Endodermal cell (in vitro differentiated cells): ENCODE measurements around the gene MRPL32. TPM values are rescaled to one million over a fixed set of nuclear protein-coding genes. Genes with fewer than 3 reads are reported as not detected.

ENCODE experiments used
- DNase-seq: peaks from one replicate; pipeline ENCODE4 v3.0.0-alpha.2; 2017
- H3K27ac ChIP-seq: 2 replicates; pipeline ENCODE4 v1.5.1; 2013; ENCODE audit warnings: mild to moderate bottlenecking, low read depth, low read length, moderate library complexity
- H3K27me3 ChIP-seq: 2 replicates; pipeline ENCODE4 v1.6.1; 2013; ENCODE audit warnings: mild to moderate bottlenecking, low read length, moderate library complexity; ENCODE audit not compliant: insufficient read depth, control insufficient read depth, poor library complexity, severe bottlenecking
- H3K36me3 ChIP-seq: 2 replicates; pipeline ENCODE4 v1.7.0; 2013; ENCODE audit warnings: mild to moderate bottlenecking, low read length, moderate library complexity; ENCODE audit not compliant: control insufficient read depth, insufficient read depth
- H3K4me1 ChIP-seq: one replicate; pipeline ENCODE4 v1.7.0; 2013; ENCODE audit warnings: low read length; ENCODE audit not compliant: control insufficient read depth, insufficient read depth
- H3K4me3 ChIP-seq: 2 replicates; pipeline ENCODE4 v1.5.1; 2013; ENCODE audit warnings: mild to moderate bottlenecking, low read length, moderate library complexity
- H3K9ac ChIP-seq: 2 replicates; pipeline ENCODE4 v1.6.1; 2013; ENCODE audit warnings: mild to moderate bottlenecking, low read length, moderate library complexity; ENCODE audit not compliant: poor library complexity, severe bottlenecking; ENCODE audit errors: extremely low read depth
- H3K9me3 ChIP-seq: 2 replicates; pipeline ENCODE4 v1.6.1; 2013; ENCODE audit warnings: mild to moderate bottlenecking, low read length, moderate library complexity; ENCODE audit not compliant: control insufficient read depth
- H3K27ac Mint-ChIP-seq: 2 replicates; pipeline ENCODE4 v1.8.0; 2020; ENCODE audit warnings: mixed read lengths
- H3K27me3 Mint-ChIP-seq: 2 replicates; pipeline ENCODE4 v1.8.0; 2021; ENCODE audit warnings: mild to moderate bottlenecking, mixed read lengths; ENCODE audit not compliant: insufficient read depth
- H3K36me3 Mint-ChIP-seq: 2 replicates; pipeline ENCODE4 v1.8.0; 2020; ENCODE audit warnings: low read depth, mixed read lengths
- H3K4me1 Mint-ChIP-seq: 2 replicates; pipeline ENCODE4 v1.8.0; 2020; ENCODE audit warnings: mixed read lengths
- H3K4me3 Mint-ChIP-seq: 2 replicates; pipeline ENCODE4 v1.8.0; 2020; ENCODE audit warnings: mild to moderate bottlenecking, moderate library complexity, mixed read lengths
- H3K9me3 Mint-ChIP-seq: 2 replicates; pipeline ENCODE4 v1.8.0; 2020; ENCODE audit warnings: mild to moderate bottlenecking, mixed read lengths
- WGBS, 2 experiments: methylation state at CpG; one replicate each; pipeline versions ENCODE4 v1.1.5 to v1.1.7; 2013; ENCODE audit warnings: missing lambda C conversion rate in 2 of 2, mixed read lengths in 1 of 2; ENCODE audit not compliant: insufficient coverage in 1 of 2, insufficient read length in 1 of 2; 5-methylcytosine and 5-hydroxymethylcytosine counted together
- total RNA-seq, 2 donors: library from RNA; stranded (reverse); fragmentation: NEBNext Ultra II Directional in 1 of 2; extraction: Animal tissue kit (Norgen Biotek cat#: 25700) in 1 of 2; gene quantifications; 2 replicates in 1 of 2; 3 replicates in 1 of 2; pipeline ENCODE4 v1.2.1, GENCODE V29; 2021
- TF ChIP-seq, protein P1 (sequence below): fragments of 200-600 bp; sonication (generic); conservative IDR thresholded peaks from 2 replicates; pipeline ENCODE4 v1.5.0; 2021; ENCODE audit warnings: antibody characterized with exemption, mild to moderate bottlenecking

Gene MRPL32
- total RNA-seq, 2 donors from 2014 or later = 88.6 to 97.0 TPM

- no peaks in the 10 kb centered on the region for H3K27me3 ChIP-seq
- H3K4me3 Mint-ChIP-seq = no peak overlapping the region
- peaks cover 30% of the 10 kb centered on the region for H3K36me3 Mint-ChIP-seq
- peaks cover 73% of the 10 kb centered on the region for H3K9me3 Mint-ChIP-seq
- no peaks in the 10 kb centered on the region for H3K36me3 ChIP-seq
- no peak overlapping the region for H3K27ac Mint-ChIP-seq
- peaks cover 9% of the 10 kb centered on the region for H3K4me1 ChIP-seq
- TF ChIP-seq, protein P1, sequence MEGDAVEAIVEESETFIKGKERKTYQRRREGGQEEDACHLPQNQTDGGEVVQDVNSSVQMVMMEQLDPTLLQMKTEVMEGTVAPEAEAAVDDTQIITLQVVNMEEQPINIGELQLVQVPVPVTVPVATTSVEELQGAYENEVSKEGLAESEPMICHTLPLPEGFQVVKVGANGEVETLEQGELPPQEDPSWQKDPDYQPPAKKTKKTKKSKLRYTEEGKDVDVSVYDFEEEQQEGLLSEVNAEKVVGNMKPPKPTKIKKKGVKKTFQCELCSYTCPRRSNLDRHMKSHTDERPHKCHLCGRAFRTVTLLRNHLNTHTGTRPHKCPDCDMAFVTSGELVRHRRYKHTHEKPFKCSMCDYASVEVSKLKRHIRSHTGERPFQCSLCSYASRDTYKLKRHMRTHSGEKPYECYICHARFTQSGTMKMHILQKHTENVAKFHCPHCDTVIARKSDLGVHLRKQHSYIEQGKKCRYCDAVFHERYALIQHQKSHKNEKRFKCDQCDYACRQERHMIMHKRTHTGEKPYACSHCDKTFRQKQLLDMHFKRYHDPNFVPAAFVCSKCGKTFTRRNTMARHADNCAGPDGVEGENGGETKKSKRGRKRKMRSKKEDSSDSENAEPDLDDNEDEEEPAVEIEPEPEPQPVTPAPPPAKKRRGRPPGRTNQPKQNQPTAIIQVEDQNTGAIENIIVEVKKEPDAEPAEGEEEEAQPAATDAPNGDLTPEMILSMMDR = no peak
- H3K9me3 ChIP-seq = peaks cover 78% of the 10 kb centered on the region
- H3K4me1 Mint-ChIP-seq = peaks cover 15% of the 10 kb centered on the region
- H3K27ac ChIP-seq = no peak overlapping the region
- H3K9ac ChIP-seq = no peak overlapping the region
- no peaks in the 10 kb centered on the region for H3K27me3 Mint-ChIP-seq
- no peak for DNase-seq
- H3K4me3 ChIP-seq = peak overlapping the region; percentile 72
- WGBS, 2 experiments = 96% methylated on average over 2 of the region's 2 CpGs; no CpG with 5 or more reads in 1 of the 2 experiments
Observed at GRCh38 chr7:42959549-42959948, 27.4 kb downstream of the MRPL32 start.

DNA sequence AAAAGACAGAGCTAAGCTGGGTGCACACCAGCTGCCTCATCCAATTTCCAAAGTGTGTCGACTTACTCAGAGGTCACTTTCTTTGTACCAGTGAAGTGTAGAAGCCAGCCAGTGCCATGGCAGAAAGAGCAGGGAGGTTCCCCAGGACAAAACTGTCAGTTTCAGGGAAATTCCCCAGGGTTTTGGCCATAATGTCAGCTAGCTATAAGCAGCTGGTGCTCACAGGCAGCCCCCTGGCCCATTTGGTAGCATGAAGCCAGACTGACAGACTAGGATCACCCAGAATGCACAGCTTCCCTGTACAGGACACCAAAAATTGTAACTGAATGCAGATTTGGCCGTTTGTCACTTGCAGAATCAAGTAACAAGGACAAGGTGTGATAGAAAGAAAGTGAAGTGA is 28.6 kb downstream of the MRPL32 start:
- Mint-ChIP-seq H3K9me3 (peaks cover 61% of the 10 kb centered on the region), H3K27me3 (no peaks in the 10 kb centered on the region), H3K36me3 (peaks cover 25% of the 10 kb centered on the region), H3K27ac (no peak overlapping the region), H3K4me3 (no peak overlapping the region), H3K4me1 (peaks cover 27% of the 10 kb centered on the region)
- H3K9me3 ChIP-seq = peaks cover 66% of the 10 kb centered on the region
- peaks cover 13% of the 10 kb centered on the region for H3K4me1 ChIP-seq
- H3K4me3 ChIP-seq = peak overlapping the region; percentile 72
- TF ChIP-seq, protein P1 = no peak
- 71 to 86% methylated on average over 1 to 2 of the region's 2 CpGs for WGBS, 2 experiments
- H3K9ac ChIP-seq = no peak overlapping the region
- H3K36me3 ChIP-seq = no peaks in the 10 kb centered on the region
- no peak overlapping the region for H3K27ac ChIP-seq
- H3K27me3 ChIP-seq = no peaks in the 10 kb centered on the region
- DNase-seq = no peak

DNA sequence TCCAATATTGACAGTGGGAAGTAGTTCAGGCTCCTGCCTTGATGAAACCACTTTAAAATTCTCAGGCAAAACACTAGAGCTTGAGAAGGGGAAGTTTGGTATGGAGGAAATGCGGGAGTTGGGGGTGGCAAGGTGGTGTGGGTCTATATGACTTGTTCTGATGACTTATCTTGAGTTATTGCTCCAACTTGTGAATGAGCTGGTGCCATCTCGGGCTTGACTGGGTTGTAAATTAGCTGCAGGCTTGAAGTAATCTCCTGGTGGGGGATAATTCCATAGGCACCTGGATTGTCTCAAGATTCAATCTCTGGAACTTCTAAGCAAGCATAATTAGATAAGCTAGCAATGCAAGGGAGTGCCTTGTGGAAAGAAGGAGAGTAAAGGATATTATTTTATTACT is 29.0 kb downstream of the MRPL32 start:
- Histone ChIP-seq H3K9ac (no peak overlapping the region), H3K4me3 (peak overlapping the region; percentile 72), H3K27me3 (no peaks in the 10 kb centered on the region), H3K9me3 (peaks cover 62% of the 10 kb centered on the region), H3K4me1 (peaks cover 13% of the 10 kb centered on the region), H3K27ac (no peak overlapping the region), H3K36me3 (no peaks in the 10 kb centered on the region)
- TF ChIP-seq, protein P1 = no peak
- Mint-ChIP-seq H3K4me1 (peaks cover 27% of the 10 kb centered on the region), H3K27me3 (no peaks in the 10 kb centered on the region), H3K9me3 (peaks cover 57% of the 10 kb centered on the region), H3K27ac (no peak overlapping the region), H3K4me3 (no peak overlapping the region), H3K36me3 (peaks cover 25% of the 10 kb centered on the region)
- no peak for DNase-seq
- 83% methylated on average over 2 of the region's 2 CpGs; no CpG with 5 or more reads in 1 of the 2 experiments for WGBS, 2 experiments
